Activated CD4-positive, alpha-beta T cell treated with anti-CD3 and anti-CD28 coated beads, Interleukin-2, amount 50 U/mL, for 1 hour (primary cell): ENCODE measurements around the gene MEGF11.

Source experiments
- DNase-seq: peaks from one replicate; pipeline ENCODE4 v3.0.0-alpha.2; 2020

The MEGF11 gene

GRCh38 chr15:65926899-65927298 lies 326.7 kb downstream of the MEGF11 start:
- DNase-seq = no peak

DNA sequence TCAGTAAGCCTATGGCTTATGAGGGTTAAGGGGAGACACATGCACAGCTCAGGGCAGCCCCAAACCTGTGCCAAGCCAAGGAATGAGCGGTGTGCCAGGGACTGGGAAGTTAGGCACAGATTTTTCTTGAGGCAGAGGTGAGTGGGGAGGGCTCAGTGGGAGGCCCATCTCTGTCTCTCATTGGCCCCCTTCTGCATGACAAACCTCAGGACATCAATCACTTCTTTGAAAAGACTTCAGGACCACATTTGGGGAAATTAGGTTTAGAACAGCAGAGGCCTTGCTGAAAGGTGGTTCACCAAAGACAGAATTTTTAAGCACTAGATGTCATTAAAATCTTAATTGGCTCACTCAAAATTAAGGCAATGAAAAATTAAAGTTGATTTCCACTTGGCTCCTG lies 327.1 kb downstream of the MEGF11 start:
- no peak for DNase-seq

- DNase-seq = no peak
These were observed 328.2 kb downstream of the MEGF11 start for GRCh38 chr15:65925338-65925737.

DNA sequence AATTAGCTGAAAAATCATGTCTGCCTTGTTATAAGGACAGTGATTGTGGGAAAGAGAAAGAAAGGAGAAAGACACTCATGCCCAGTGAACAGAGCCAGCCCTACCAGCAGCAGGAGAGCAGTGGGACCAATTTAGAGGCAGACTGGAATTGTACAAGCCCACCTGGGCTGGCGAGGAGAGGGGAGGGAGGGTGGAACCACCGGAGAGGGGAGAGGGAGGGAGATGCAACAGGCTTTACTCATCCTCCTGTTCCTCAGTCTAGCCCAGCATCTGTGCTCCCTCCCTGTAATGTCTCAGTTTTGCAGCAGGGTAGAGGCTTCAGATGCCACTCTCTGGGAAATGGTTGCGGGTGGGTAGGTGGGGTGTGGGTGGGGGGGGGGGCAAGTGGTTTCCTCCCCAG lies 329.5 kb downstream of the MEGF11 start:
- DNase-seq = no peak

- DNase-seq = no peak
These were observed 330.3 kb downstream of the MEGF11 start for GRCh38 chr15:65923264-65923663.

GRCh38 chr15:65922621-65923020 lies 330.9 kb downstream of the MEGF11 start:
- no peak for DNase-seq

DNA sequence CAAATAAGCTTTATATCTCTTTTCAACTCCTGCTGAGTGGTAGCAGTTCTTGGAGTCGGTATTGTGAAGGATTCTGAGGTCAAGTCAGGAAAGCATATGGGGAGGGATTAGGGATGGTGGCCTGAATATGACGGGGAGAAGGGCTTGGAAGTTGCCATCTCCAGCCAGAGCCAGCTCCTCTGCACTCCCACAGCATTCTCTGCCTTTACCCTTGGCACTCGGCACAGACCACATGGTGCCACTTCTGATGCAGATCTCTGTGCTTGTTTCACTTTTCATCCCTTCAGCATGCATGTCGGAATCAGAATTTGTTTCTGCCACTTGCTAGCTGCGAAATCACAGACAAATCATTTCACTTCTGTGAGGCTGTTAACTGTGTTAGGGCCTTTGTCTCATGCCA lies 331.8 kb downstream of the MEGF11 start:
- DNase-seq = no peak

GRCh38 chr15:65920825-65921309 lies 332.7 kb downstream of the MEGF11 start:
- no peak for DNase-seq

DNA sequence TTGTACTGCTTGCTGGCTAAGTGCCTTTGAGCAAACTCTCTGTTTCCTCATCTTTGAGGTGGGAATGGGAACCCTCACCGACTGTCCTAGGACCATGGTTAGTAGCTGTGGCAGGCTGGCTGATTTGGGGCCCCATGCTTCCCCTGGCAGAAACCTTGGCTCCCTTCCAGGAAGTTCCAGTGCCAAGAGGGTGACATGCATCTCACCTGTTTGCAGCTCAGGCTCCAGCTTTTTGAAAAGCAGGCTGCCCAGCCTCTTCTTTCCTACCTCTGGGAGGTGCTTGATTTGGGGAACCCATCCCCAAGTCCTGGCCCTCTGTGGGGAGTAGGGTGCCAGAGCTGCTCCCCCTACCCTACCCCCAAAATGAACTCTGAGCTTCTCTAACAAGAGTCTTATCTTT lies 333.4 kb downstream of the MEGF11 start:
- no peak for DNase-seq

- DNase-seq = no peak
These were observed 334.2 kb downstream of the MEGF11 start for GRCh38 chr15:65919353-65919752.

DNA sequence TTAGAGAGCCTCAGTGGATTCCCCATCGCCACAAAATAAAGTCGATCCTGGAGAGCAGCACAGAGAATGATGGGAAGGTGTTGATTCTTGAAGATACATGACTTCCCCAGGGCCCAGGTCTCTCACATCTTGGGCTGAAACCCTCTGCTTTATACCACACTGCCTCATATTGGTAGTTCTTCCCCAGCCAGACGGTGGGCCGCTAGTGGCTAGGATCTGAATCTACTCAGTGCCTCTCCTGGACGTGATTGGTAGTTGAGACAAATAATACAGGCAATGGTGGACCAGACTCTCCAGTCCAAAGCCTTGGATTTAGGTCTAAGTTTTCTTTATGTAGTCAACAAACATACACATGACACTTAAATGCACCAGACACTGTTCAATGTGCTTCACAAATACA lies 334.6 kb downstream of the MEGF11 start:
- no peak for DNase-seq

GRCh38 chr15:65918357-65918920 lies 335.1 kb downstream of the MEGF11 start:
- no peak for DNase-seq

DNA sequence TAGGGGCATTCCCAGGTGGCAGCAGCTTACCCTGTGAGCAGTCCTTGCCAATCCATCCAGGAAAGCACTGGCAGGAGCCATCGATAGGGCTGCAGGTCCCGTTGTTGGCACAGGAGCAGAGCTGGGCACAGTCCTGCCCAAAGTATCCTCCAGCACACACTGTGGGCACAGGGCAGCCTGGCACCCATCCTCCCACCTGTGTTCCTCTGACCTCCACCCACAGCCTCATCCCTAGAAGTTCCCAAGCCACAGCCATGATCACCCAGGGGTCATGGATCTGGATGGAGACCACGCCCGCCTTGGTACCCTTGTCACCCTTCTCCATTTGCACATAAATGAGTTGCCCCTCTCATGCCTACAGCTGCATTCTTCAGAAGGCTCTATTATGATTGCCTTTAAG lies 335.6 kb downstream of the MEGF11 start:
- DNase-seq = no peak

- DNase-seq = no peak
These were observed 336.2 kb downstream of the MEGF11 start for GRCh38 chr15:65917407-65917756.

DNA sequence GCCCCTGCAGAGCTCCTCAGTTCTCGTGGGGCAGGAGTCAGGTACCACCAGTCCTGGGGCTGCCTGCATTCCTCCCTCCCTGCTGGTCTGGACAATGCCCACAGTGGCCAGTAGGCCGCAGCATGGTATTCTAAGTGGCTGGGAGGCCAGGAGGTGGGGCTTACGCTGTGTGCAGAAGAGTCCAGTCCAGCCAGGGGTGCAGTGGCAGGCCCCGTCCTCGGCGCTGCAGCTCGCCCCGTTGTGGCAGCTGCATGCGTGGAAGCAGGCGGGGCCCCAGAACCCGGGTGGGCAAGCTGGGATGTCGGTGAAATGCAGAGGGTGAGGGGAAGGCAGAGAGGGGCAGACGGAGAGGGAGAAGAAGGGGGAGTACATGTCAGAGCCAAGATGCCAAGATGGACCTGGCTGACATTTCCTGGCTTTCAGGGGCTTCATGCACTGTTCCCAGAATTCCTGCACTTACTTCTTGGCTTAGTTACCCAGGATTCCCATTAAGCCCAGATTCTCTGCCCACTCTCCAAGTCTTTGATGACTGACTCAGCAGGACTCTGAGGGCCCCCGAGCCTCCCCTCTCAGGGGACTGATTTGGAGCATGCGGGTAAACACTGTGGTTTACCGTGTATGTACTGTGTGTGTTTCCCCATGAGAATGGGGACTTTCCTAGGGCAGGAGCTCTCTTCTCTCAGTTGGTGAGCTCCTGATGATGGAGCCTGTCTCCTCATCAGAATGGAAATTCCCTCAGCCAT lies 336.7 kb downstream of the MEGF11 start:
- DNase-seq = no peak

DNA sequence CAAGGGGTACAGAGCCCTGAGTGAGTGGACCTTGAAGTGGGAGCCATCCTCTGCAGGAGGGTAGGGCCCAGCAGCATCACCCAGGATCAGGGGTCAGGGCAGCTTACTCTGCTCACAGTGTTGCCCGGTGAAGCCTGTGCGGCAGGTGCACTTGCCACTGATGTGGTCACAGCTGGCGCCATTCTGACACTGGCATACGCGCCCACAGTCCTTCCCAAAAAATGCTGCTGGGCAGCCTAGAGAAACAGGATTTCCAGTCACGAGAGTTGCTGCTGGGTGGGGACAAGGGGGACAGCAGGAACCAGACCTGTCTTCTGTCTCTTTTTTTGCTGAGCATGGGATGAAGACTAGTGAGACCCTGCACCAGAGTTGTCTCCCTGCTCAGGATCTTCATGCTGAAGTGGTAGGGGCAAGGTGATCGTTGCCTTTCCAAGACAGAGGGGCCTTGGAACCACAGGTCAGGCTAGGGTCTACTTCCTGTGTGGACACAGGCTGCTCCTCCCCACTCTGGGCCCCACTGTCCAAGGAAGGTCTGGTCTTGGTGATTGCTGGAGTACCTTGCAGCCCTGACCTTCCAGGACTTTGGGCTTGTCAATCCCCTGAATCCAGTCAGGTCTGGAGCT lies 337.4 kb downstream of the MEGF11 start:
- DNase-seq = no peak

DNA sequence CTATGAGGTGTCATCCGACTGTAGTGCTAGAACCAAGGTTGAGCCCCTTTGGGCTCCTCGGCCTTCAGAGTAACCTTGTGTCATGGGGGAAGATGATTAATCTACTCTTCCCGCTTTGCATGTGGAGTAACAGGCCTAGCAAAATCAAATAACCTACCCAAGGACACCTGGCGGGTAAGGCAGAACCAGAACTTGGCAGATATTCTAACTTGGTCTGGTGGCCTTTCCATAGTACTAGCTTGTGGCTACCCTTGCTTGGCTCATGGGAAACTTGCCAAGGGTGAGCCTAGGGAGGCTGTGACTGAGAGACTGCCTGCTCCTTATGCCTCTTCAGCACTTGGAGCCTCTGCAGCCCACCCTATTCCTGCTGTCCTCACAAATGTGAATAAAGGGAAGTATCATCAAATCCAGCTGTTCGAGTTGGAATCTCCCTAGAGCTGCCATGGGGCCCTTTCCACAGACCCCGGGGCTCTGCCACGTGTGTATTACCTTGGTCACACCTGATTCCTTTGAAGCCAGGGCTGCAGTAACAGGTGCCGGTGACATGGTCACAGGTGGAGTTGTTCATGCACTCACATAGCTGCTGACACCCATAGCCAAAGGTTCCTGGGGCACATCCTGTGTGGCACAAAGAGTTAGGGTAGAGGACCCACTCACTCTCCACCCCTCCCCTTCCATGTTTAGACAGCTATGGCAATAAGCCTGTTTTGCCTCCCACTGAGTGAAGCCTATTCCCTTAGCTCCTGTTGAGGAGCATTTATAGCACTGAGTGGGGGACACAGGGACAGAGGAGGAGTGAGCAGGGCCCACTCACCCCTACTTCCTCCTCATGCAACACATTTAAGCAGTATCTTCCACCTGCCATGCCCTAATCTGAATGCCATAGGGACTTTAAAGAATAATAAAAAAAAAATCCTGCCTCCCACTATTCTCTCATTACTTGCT lies 338.3 kb downstream of the MEGF11 start:
- no peak for DNase-seq

GRCh38 chr15:65914386-65914785 lies 339.2 kb downstream of the MEGF11 start:
- no peak for DNase-seq

DNA sequence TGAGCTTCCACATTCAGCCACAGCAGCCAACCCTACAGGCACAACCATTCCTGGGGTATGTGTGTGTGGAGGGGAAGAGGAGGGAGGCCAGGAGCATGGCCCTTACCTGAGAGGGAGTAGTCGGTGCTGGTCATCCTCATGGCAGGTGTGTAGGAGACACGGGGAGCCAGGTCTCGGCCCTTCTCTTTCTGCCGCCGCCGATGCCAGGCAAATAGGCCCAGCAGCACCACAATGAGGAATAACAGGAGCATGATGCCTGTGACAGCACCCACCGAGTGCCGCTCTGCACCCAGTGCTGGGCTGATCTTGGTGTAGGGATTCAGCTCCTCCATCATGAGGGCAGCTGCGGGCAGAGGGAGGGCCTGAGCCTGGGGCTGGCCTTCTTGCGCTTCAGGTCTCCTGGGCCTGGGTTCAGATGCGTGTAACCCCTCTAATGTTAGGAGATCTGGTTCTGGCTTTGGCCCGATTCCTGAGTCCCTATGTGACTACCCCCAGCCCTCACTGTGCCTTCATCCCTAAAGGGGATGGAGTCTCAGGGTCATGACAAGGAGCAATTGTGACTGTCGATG lies 339.8 kb downstream of the MEGF11 start:
- DNase-seq = no peak

- no peak for DNase-seq
These were observed 341.3 kb downstream of the MEGF11 start for GRCh38 chr15:65912235-65912634.

- no peak for DNase-seq
These were observed 343.2 kb downstream of the MEGF11 start for GRCh38 chr15:65910341-65910740.

- no peak for DNase-seq
These were observed 343.7 kb downstream of the MEGF11 start for GRCh38 chr15:65909831-65910230.

GRCh38 chr15:65908876-65909275 lies 344.7 kb downstream of the MEGF11 start:
- no peak for DNase-seq
